A549 (cell line): ENCODE results near the gene SCO1. TPM values are rescaled to one million over a fixed set of nuclear protein-coding genes. Genes with fewer than 3 reads are reported as not detected.

ENCODE experiments used
- ATAC-seq, 2 experiments: fragments of 200-7000 bp in 1 of 2; fragments of >200 bp in 1 of 2; cut with Nextera tagmentation in 1 of 2; cut with Tn5 transposase in 1 of 2; 3 replicates each; pipeline versions ENCODE4 v1.8.0 to v1.9.1; 2018 to 2020; ENCODE audit warnings: mild to moderate bottlenecking in 1 of 2, moderate library complexity in 1 of 2
- CTCF ChIA-PET: fragments of 300-600 bp; sonication (Branson Sonifier 250); formaldehyde crosslinking; extraction: SDS; loops from one replicate; lab custom pipeline; 2021; ENCODE audit warnings: antibody characterized with exemption, inconsistent platforms; lab: Yijun Ruan, JAX
- POLR2A ChIA-PET: fragments of 350-600 bp; formaldehyde crosslinking; extraction: SDS; loops from one replicate; lab custom pipeline; 2021; ENCODE audit warnings: antibody characterized with exemption, inconsistent platforms; lab: Yijun Ruan, JAX
- DNase-seq, 2 experiments: peaks; one replicate each; pipeline versions ENCODE4 v3.0.0 to v3.0.0-alpha.2; 2011 to 2016; ENCODE audit warnings: low read depth in 1 of 2, low spot score in 1 of 2
- FAIRE-seq: peaks from 2 replicates; lab custom pipeline; 2011; peaks lifted over from hg19 to GRCh38; lab: Jason Lieb, UNC
- H3K27ac ChIP-seq, 2 experiments: fragments of >200 bp; sonication (Bioruptor Twin); formaldehyde crosslinking; 3 replicates each; pipeline ENCODE4 v1.5.1; 2016 to 2017
- H3K4me1 ChIP-seq: fragments of >200 bp; sonication (Bioruptor Twin); formaldehyde crosslinking; 3 replicates; pipeline ENCODE4 v1.6.1; 2016
- H3K4me2 ChIP-seq: fragments of >200 bp; sonication (Bioruptor Twin); formaldehyde crosslinking; 3 replicates; pipeline ENCODE4 v1.6.1; 2016
- H3K4me3 ChIP-seq: fragments of >200 bp; sonication (Bioruptor Twin); formaldehyde crosslinking; 3 replicates; pipeline ENCODE4 v1.5.1; 2016
- H3K9me3 ChIP-seq: fragments of >200 bp; sonication (Bioruptor Twin); formaldehyde crosslinking; 3 replicates; pipeline ENCODE4 v1.6.1; 2016
- CBX8 ChIP-seq: fragments of 200-600 bp; sonication (generic); IDR thresholded peaks from 2 replicates; pipeline ENCODE4 v1.6.1; 2016
- EHF ChIP-seq: fragments of 250-450 bp; sonication (Bioruptor Pico); IDR thresholded peaks from 2 replicates; pipeline ENCODE4 v1.5.0; 2020; ENCODE audit warnings: mild to moderate bottlenecking
- EHMT2 ChIP-seq: fragments of 200-600 bp; sonication (generic); IDR thresholded peaks from 2 replicates; pipeline ENCODE4 v1.6.1; 2016; ENCODE audit warnings: antibody characterized with exemption, low read depth, mild to moderate bottlenecking, moderate library complexity
- ESRRA ChIP-seq: fragments of 150-350 bp; IDR thresholded peaks from 2 replicates; pipeline ENCODE4 v1.6.1; 2014; ENCODE audit warnings: mild to moderate bottlenecking, low read length, borderline replicate concordance
- FOXS1 ChIP-seq: fragments of 250-450 bp; sonication (Bioruptor Pico); IDR thresholded peaks from 2 replicates; pipeline ENCODE4 v1.5.0; 2020; ENCODE audit warnings: mild to moderate bottlenecking, moderate library complexity
- GATA3 ChIP-seq: IDR thresholded peaks from 2 replicates; pipeline ENCODE4 v1.6.1; 2012; ENCODE audit warnings: borderline replicate concordance
- HDAC2 ChIP-seq: fragments of 200-600 bp; sonication (generic); IDR thresholded peaks from 2 replicates; pipeline ENCODE4 v1.6.1; 2016
- HOXB5 ChIP-seq: fragments of 250-450 bp; sonication (Bioruptor Pico); IDR thresholded peaks from 2 replicates; pipeline ENCODE4 v1.5.0; 2020; ENCODE audit warnings: mild to moderate bottlenecking, moderate library complexity
- JUN ChIP-seq, 2 experiments: fragments of >200 bp; sonication (Bioruptor Twin); formaldehyde crosslinking; IDR thresholded peaks; 2 replicates in 1 of 2; 3 replicates in 1 of 2; pipeline ENCODE4 v1.6.1; 2016 to 2017
- MAFK ChIP-seq: fragments of 450-650 bp; IDR thresholded peaks from 2 replicates; pipeline ENCODE4 v1.6.1; 2014; ENCODE audit not compliant: partially characterized antibody
- POLR2AphosphoS2 ChIP-seq: conservative IDR thresholded peaks from 2 replicates; pipeline ENCODE4 v1.6.1; 2012; ENCODE audit warnings: low read length, improper control_type of control experiment, inconsistent platforms
- RAD21 ChIP-seq, 2 experiments: fragments of >200 bp in 1 of 2; sonication (Bioruptor Twin) in 1 of 2; formaldehyde crosslinking in 1 of 2; IDR thresholded peaks in 1 of 2; conservative IDR thresholded peaks in 1 of 2; 2 replicates in 1 of 2; 3 replicates in 1 of 2; pipeline ENCODE4 v1.6.1; 2012 to 2018; ENCODE audit warnings: inconsistent platforms in 1 of 2
- RCOR1 ChIP-seq: fragments of 150-350 bp; IDR thresholded peaks from 2 replicates; pipeline ENCODE4 v1.6.1; 2014; ENCODE audit warnings: antibody characterized with exemption, low read length, low read depth
- RFX5 ChIP-seq: fragments of 450-650 bp; IDR thresholded peaks from 2 replicates; pipeline ENCODE4 v1.7.1; 2014; ENCODE audit warnings: antibody characterized with exemption, mild to moderate bottlenecking, moderate library complexity
- SREBF2 ChIP-seq: fragments of 450-650 bp; IDR thresholded peaks from 2 replicates; pipeline ENCODE4 v1.6.1; 2014; ENCODE audit warnings: mild to moderate bottlenecking, moderate library complexity
- TP53 ChIP-seq: fragments of 250-450 bp; sonication (Bioruptor Pico); IDR thresholded peaks from 2 replicates; pipeline ENCODE4 v1.5.0; 2021; ENCODE audit warnings: mild to moderate bottlenecking, moderate library complexity
- ZFP36 ChIP-seq: fragments of 450-650 bp; IDR thresholded peaks from 2 replicates; pipeline ENCODE4 v1.6.1; 2014; ENCODE audit warnings: borderline replicate concordance; ENCODE audit not compliant: partially characterized antibody
- ZSCAN20 ChIP-seq: fragments of 250-450 bp; sonication (Bioruptor Pico); IDR thresholded peaks from 2 replicates; pipeline ENCODE4 v1.8.0; 2022; ENCODE audit warnings: mild to moderate bottlenecking, moderate library complexity
- WGBS: methylation state at CpG from one replicate; pipeline ENCODE4 v1.1.6; 2017; ENCODE audit errors: missing lambda C conversion rate; 5-methylcytosine and 5-hydroxymethylcytosine counted together
- polyA plus RNA-seq, 4 experiments: library from polyadenylated mRNA; depleted of rRNA in 3 of 4; stranded (reverse); fragments of >200 nt; fragmentation: RNase III in 1 of 4; extraction: RNeasy Plus Mini Kit Qiagen cat#74134 plus additional on column Dnase treatment in 1 of 4; gene quantifications; 2 replicates in 3 of 4; 3 replicates in 1 of 4; pipeline ENCODE4 v1.2.3, GENCODE V29; 2011 to 2017
- TF ChIP-seq, protein P1 (sequence below): IDR thresholded peaks from 2 replicates; pipeline ENCODE4 v1.6.1; 2012
- TF ChIP-seq, protein P2 (sequence below): IDR thresholded peaks from 2 replicates; pipeline ENCODE4 v1.6.1; 2012
- TF ChIP-seq, protein P3 (sequence below): fragments of >200 bp; sonication (Bioruptor Twin); formaldehyde crosslinking; IDR thresholded peaks from 3 replicates; pipeline ENCODE4 v1.6.1; 2016
- TF ChIP-seq, protein P4 (sequence below): fragments of 250-450 bp; sonication (Bioruptor Pico); IDR thresholded peaks from 2 replicates; pipeline ENCODE4 v1.5.0; 2021; ENCODE audit warnings: mild to moderate bottlenecking, moderate library complexity, borderline replicate concordance
- TF ChIP-seq, protein P5 (sequence below): fragments of >200 bp; sonication (Bioruptor Twin); formaldehyde crosslinking; IDR thresholded peaks from 2 replicates; pipeline ENCODE4 v1.6.1; 2016
- TF ChIP-seq, protein P6 (sequence below): fragments of 250-450 bp; sonication (Bioruptor Pico); IDR thresholded peaks from 2 replicates; pipeline ENCODE4 v1.5.0; 2020; ENCODE audit warnings: low read depth, mild to moderate bottlenecking, moderate library complexity

SCO1 gene
- polyA plus RNA-seq, 2 of the 4 experiments (the other 2 are of a cell fraction), result 52.2 to 55.8 TPM

DNA sequence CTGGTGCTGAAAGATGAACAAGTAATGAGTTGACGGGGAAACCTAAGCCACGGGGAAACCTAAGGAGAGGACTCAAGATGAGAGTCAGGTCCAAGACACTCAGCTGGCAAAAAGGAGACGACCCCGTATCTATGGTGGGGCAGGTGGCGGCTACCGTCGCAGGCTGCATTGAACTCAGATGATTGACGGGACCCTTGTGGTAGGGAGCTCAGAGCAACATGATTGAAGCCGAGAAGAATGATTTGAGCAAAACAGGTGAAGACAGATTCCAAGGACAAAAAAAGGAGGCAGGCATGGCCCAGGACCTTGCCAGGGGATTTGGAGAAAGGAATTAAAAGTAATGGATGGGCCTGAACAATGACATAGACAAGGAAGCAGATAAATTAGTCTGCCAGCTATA lies 32.8 kb downstream of the SCO1 start (continued):
- TF ChIP-seq, protein P1, sequence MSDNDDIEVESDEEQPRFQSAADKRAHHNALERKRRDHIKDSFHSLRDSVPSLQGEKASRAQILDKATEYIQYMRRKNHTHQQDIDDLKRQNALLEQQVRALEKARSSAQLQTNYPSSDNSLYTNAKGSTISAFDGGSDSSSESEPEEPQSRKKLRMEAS, result no peak
- TF ChIP-seq, all 56 proteins: peak for 0

DNA sequence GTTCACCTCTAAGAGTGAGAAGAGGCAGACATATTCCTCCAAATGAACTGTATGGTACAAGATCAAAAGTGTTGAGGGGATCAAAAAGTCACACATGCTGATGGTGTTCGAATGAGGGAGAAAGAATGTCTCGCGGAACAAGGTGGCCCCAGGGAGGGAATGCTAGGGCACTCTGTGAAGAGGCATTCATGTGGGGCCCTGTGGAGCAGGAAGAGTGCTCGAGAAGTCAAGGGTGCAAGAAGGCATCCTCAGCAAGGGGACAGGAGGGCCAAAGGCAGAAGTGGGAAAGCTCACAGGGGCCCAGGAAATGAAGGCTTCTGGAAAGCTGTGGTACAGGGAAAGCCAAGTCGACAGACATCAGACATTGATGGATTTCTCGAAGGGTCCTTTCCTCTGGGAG lies 34.1 kb downstream of the SCO1 start:
- no peaks in the 10 kb centered on the region for H3K4me1 ChIP-seq
- TF ChIP-seq JUN (IDR thresholded peaks at IDR 0.05) (no peak), RCOR1 (no peak), HDAC2 (no peak), ZFP36 (no peak), TP53 (CRISPR knock-in tag) (no peak), SREBF2 (no peak), ZSCAN20 (CRISPR knock-in tag) (no peak), EHF (no peak), EHMT2 (no peak), POLR2AphosphoS2 (no peak), MAFK (no peak)
- TF ChIP-seq, protein P2, sequence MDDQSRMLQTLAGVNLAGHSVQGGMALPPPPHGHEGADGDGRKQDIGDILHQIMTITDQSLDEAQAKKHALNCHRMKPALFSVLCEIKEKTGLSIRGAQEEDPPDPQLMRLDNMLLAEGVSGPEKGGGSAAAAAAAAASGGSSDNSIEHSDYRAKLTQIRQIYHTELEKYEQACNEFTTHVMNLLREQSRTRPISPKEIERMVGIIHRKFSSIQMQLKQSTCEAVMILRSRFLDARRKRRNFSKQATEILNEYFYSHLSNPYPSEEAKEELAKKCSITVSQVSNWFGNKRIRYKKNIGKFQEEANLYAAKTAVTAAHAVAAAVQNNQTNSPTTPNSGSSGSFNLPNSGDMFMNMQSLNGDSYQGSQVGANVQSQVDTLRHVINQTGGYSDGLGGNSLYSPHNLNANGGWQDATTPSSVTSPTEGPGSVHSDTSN, result no peak
- TF ChIP-seq, protein P3, sequence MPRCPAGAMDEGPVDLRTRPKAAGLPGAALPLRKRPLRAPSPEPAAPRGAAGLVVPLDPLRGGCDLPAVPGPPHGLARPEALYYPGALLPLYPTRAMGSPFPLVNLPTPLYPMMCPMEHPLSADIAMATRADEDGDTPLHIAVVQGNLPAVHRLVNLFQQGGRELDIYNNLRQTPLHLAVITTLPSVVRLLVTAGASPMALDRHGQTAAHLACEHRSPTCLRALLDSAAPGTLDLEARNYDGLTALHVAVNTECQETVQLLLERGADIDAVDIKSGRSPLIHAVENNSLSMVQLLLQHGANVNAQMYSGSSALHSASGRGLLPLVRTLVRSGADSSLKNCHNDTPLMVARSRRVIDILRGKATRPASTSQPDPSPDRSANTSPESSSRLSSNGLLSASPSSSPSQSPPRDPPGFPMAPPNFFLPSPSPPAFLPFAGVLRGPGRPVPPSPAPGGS, result no peak
- TF ChIP-seq, protein P4, sequence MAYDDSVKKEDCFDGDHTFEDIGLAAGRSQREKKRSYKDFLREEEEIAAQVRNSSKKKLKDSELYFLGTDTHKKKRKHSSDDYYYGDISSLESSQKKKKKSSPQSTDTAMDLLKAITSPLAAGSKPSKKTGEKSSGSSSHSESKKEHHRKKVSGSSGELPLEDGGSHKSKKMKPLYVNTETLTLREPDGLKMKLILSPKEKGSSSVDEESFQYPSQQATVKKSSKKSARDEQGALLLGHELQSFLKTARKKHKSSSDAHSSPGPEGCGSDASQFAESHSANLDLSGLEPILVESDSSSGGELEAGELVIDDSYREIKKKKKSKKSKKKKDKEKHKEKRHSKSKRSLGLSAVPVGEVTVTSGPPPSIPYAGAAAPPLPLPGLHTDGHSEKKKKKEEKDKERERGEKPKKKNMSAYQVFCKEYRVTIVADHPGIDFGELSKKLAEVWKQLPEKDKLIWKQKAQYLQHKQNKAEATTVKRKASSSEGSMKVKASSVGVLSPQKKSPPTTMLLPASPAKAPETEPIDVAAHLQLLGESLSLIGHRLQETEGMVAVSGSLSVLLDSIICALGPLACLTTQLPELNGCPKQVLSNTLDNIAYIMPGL (CRISPR knock-in tag), result no peak
- TF ChIP-seq, protein P5, sequence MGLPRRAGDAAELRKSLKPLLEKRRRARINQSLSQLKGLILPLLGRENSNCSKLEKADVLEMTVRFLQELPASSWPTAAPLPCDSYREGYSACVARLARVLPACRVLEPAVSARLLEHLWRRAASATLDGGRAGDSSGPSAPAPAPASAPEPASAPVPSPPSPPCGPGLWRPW, result no peak
- TF ChIP-seq, all 56 proteins: peak for 0
- ATAC-seq, result no peak
- ChIA-PET POLR2A (no interaction called here), CTCF (interaction anchor here (0.6 to 4.7 kb wide), 3 partner anchors 12 to 84 kb away, joined by 3 to 31 read pairs (median 3); no protein-coding TSS in a partner anchor)
- Histone ChIP-seq H3K4me3 (no peak overlapping the region), H3K9me3 (no peaks in the 10 kb centered on the region), H3K4me2 (no peak overlapping the region), H3K27ac (no peak overlapping the region)
- WGBS, result 73% methylated on average over 6 of the region's 6 CpGs
- FAIRE-seq, result no peak
- no peak for DNase-seq

DNA sequence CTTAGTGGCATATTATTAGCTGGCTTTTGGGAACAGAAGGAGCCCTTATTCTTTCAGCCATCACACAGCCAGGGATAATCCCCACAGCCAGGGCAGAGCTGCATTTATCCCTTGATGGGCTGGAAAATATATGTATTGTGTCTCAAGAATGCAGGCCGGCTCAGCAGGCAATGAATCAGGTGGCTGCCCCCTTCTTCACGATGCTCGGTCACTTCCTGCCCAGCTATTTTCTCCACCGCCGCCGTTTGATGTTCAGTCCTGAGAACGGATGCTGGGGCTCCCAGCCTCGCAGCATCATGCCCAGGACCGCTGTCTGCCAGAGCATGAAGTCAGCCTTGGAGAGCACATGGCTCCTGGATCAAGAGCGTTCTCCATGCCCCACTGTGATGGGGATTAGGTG lies 35.9 kb downstream of the SCO1 start:
- ChIA-PET CTCF (interaction anchor here (1.4 to 4.7 kb wide), 3 partner anchors 9 to 75 kb away, joined by 5 to 31 read pairs (median 8); no protein-coding TSS in a partner anchor), POLR2A (no interaction called here)
- ATAC-seq (no peak), FAIRE-seq (no peak), DNase-seq (no peak)
- no peak overlapping the region for H3K4me3 ChIP-seq
- H3K9me3 ChIP-seq, result no peaks in the 10 kb centered on the region
- no peak for TF ChIP-seq TP53 (CRISPR knock-in tag)
- no peak overlapping the region for H3K4me2 ChIP-seq
- H3K4me1 ChIP-seq, result no peaks in the 10 kb centered on the region
- WGBS, result 90% methylated on average over 10 of the region's 10 CpGs
- H3K27ac ChIP-seq, result no peak overlapping the region

DNA sequence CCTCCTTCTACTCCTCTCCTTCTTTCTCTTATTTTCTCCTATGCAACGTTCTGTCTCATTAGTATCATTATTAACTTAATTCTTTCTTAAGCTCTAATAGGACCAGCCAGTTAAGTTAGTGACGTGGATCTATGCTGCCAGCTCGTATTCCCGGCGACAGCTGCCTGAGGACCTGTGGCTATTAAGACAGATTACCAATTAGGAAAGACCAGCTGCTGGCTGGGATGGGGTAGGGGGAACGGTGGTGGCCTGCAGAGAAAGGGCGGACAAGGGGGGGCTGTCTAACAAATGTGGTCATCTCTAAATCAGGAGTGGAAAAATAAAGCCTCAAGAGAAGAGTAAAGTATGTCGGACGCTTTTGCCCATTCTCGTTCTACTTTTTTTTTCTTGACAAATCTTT lies 39.5 kb downstream of the SCO1 start:
- Histone ChIP-seq H3K4me3 (no peak overlapping the region), H3K9me3 (no peaks in the 10 kb centered on the region), H3K4me1 (no peaks in the 10 kb centered on the region), H3K27ac (no peak overlapping the region), H3K4me2 (no peak overlapping the region)
- ChIA-PET POLR2A (no interaction called here), CTCF (interaction anchor here (5.6 kb wide), 1 partner anchor 12 kb away, joined by 35 read pairs; no protein-coding TSS in a partner anchor)
- no peak for DNase-seq
- WGBS, result 75% methylated on average over 10 of the region's 10 CpGs
- no peak for FAIRE-seq
- ATAC-seq, result no peak
- TF ChIP-seq EHMT2 (no peak), HOXB5 (CRISPR knock-in tag) (no peak), GATA3 (no peak), CBX8 (no peak), ESRRA (no peak), JUN (IDR thresholded peaks at IDR 0.05) (no peak), ZFP36 (no peak), RFX5 (no peak), RAD21 (conservative IDR thresholded peaks at IDR 0.05 in 1 of 2, IDR thresholded peaks at IDR 0.05 in 1 of 2) (no peak), FOXS1 (CRISPR knock-in tag) (no peak)
- TF ChIP-seq, protein P6, sequence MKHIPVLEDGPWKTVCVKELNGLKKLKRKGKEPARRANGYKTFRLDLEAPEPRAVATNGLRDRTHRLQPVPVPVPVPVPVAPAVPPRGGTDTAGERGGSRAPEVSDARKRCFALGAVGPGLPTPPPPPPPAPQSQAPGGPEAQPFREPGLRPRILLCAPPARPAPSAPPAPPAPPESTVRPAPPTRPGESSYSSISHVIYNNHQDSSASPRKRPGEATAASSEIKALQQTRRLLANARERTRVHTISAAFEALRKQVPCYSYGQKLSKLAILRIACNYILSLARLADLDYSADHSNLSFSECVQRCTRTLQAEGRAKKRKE (CRISPR knock-in tag), result no peak
- TF ChIP-seq, protein P4 (CRISPR knock-in tag), result no peak
